GF-D8 (cell line): ENCODE results near the gene NEURL1.
"Not testable (repeated sequence)": the region's sequence is repeated elsewhere in the genome, so short reads cannot be mapped to it uniquely, and the experiment has no call there.

Experiments
- DNase-seq: peaks from one replicate; lab custom pipeline; 2025; lab: John Stamatoyannopoulos, UW

NEURL1 gene

DNA sequence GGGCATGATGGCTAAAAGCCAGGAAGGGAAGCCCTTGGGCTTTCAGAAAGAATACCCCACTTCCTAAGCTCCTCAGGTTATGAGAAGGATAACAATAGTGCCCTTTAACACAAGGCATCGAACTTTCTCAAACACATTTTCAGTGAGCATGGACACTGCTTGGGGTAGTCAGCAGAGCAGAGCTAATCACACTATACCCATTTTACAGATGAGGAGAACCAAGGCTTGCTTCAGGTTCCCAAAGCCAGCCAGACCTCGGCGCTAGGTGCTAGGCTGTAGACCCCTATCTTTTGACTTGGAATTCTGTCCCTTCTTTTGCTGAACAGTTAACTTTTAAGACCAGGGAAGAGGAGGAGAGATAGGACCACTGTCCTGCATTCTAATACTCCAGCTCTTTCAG, 1.8 kb downstream of the NEURL1 start:
- DNase-seq = no peak

- no peak for DNase-seq
These were observed 3.8 kb downstream of the NEURL1 start for GRCh38 chr10:103497161-103497915.

DNA sequence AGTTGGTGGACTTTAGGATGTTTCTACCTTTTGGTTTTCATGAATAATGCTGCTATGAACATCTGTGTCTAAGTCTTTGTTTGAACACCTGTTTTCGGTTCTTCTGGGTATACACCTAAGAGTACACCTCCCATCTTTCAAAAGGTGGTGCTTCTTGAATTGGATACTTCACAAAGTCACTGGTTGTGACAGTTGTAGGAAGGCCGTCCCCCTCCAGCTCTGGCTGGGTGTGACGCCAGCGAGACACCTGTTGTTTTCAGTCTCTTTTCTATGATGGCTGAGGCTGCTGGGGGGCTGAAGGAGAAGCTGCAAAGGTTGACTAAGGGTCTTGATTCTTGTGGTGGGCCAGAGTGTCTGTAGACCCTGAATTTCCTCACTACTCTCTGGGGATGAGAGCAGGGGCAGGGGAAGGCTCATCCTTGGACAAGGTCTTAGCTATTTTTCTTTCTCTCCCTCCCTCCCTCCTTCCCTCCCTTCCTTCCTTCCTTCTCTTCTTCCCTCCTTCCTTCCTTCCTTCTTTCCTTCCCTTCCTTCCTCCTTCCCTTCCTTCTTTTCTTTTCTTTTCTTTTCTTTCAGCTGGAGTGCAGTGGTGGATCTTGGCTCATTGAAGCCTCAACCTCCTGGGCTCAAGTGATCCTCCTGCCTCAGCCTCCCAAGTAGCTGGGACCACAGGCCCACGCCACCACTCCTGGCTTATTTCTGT, 5.6 kb downstream of the NEURL1 start:
- no peak for DNase-seq

DNA sequence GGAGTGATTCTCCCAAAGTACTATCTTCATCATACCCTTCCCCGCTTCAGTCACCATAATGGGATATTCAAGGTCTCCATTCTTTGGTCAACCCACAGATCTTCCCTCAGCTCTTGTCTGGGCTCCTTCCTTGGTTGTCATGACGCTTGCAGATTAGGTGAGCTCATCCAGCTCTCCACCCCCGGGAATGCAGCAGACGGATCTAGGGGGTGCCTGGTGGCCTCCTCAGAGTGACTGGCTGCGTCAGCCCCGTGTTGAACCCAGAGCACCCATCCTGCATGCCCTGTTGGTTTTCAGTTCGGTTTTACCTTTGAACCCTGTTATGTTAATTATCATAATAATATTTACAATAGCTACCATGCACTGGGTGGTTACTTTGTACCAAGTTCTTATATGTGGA, 6.4 kb downstream of the NEURL1 start:
- no peak for DNase-seq

DNA sequence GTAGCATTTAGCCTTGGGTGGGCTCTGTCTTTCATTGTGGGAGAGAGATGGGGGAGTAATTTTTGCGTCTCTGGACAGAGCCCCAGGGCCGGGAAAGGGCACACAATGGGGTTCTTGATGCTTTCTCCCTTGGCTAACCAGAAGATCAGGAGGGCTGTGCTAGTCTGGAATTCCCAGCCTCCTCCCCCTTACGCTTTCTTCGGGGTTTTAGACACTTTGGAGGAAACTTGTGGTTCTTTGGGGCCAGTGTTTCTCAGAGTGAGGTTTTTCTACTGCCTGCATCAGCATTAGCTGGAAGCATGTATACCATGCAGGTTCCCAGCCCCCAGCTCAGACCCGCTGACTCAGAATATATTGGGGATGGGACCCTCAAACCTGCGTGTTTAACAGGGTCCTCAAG, 7.0 kb downstream of the NEURL1 start:
- no peak for DNase-seq

DNA sequence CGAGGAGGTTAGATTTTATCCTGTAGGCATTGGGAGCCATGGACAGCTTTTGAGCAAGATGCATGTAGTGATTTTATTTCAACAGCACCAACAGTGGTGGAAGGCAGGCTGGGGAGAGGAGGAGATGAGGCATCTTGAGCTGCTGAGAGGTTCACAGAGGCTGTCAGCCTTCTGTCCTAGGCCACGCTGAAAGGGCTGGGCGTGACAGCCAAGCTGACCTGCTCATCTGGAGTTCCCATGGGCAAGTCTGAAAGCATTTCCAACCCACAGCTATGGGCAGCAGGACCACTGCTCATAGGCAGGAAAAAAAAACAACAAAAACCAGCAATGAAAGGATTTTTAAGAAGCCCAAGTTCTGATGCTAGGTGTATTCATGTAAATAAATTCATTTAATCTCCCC, 7.7 kb downstream of the NEURL1 start:
- DNase-seq = no peak

DNA sequence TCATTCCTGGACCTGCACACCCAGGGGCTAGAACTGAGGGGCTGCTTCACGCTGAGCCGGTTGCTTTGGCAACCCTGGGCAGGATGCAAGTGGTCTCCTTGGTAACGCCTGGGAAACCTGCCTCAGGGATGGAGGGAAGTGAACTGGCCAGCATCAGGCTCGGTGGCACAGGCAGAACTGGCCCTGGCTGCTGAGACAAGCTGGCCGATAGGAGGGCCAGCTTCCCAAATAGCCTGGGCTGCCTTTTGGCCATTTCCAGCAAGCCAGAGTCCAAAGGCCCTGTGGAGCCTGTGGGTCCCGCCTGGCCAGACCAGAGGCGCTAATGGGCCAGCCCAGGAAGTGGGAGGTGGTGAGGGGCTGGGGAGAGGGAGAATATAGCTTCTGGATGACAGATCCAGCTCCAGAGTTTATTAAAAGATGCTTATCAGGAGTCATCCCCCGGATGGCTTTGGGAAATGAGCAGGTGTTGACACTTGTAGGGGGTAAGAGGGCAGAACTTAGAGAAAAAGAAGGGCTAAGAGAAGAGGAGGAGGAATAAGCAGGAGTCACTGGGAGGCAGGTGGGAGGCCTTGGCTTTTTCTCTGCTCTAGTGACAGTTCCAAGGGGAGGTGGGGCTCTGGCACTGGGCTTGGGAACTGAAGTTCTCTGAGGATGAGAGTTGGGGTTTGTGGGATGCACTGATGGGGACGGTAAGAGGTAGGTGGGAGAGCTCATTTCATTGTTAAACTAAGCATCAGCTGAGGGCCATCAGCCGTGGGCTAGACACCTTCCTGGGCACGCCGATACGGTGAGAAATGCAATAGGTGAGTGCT, 9.6 kb downstream of the NEURL1 start:
- DNase-seq = no peak

GRCh38 chr10:103503777-103504176, 10.3 kb downstream of the NEURL1 start:
- DNase-seq = not testable (repeated sequence)

- DNase-seq = no peak
These were observed 10.8 kb downstream of the NEURL1 start for GRCh38 chr10:103504181-103504783.

- no peak for DNase-seq
These were observed 12.6 kb downstream of the NEURL1 start for GRCh38 chr10:103506061-103506460.

DNA sequence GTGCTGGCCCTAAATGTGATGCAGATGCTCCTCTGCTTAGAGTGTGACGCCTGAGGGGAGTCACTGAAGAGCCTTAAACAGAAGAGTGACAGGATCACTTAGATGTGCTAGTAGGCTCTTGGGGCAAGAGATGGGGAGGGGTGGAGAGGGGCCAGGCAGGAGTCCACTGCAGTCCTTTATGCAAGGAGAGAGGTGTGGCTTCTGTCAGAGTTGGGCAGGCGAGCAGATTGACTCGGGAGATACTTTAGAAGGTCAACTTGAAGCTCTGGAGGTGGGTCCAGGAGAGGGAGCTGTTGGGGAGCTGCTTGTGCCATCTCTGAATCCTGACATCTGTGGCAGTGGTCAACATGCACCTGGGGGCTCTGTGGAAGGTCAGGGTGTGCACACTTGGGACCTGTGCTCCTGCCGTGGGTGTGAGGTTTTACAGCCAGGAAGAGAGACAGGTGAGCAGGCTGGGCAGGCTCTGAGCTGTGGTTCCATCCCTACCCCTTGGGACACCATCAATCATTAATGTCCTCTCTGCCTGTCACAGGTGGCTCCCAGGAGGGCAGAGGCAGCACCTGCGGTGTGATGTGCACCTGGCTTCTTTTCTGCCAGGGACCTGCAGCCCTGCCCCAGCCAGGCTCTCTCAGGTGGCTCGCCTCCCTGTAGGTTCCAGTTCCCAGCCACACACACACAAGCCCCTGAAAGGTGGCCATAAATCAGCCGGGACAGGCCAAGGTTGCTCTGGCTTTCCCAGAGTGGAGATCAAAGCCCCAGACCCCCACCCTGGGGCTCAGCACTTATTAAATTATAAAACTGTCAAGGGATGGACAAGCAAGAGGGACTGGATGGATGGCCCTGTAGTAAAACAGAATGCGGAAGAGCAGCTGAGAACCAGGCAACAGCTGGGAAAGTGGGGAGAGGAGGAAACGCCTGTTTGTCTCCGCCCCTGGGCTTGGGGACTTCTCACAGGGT, 14.0 kb downstream of the NEURL1 start:
- no peak for DNase-seq

DNA sequence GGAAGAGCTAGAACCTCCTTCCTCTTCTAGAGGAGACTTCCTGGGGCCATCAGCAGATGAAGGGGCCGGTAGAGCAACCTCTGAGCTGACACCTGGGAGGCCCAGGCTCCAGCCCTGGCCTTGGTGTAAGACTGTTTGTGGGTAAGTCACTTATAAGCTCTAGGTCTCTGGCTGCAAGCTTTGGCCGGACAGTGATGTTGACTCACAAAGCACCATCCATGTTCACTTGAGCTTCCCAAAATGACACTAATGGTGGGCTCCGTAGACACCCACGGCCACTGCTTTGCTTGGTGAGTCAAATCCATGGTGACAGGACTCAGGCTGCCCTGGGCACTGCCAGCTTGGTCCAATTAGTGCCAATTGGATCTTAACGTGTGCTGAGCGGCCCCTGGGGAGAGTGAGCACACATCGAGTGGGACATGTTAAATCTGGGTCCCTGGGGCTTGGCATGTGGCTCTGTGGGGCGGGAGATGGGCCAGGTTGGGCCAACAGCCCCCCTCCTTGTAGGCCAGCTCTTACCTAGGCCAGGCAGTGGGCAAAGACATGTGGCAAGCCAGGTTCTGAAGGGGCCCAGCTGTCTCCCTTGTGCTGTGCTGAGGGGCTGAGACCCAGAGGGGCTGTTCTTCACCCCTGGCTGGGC, 16.7 kb downstream of the NEURL1 start:
- no peak for DNase-seq

- no peak for DNase-seq
These were observed 17.6 kb downstream of the NEURL1 start for GRCh38 chr10:103510791-103511752.

- no peak for DNase-seq
These were observed 18.7 kb downstream of the NEURL1 start for GRCh38 chr10:103512166-103512565.

GRCh38 chr10:103512591-103513379, 19.3 kb downstream of the NEURL1 start:
- DNase-seq = no peak

- DNase-seq = no peak
These were observed 20.0 kb downstream of the NEURL1 start for GRCh38 chr10:103513380-103514060.

GRCh38 chr10:103514244-103514643, 20.7 kb downstream of the NEURL1 start:
- no peak for DNase-seq
